H9 (cell line): ENCODE results near the gene NMS. TPM values are rescaled to one million over a fixed set of nuclear protein-coding genes. Genes with fewer than 3 reads are reported as not detected.

Experiments
- DNase-seq: peaks from one replicate; pipeline ENCODE4 v3.0.0-alpha.2; 2017
- H2AFZ ChIP-seq: one replicate; pipeline ENCODE4 v1.6.1; 2013; ENCODE audit warnings: mild to moderate bottlenecking, low read length, control low read depth, moderate library complexity
- H2AK5ac ChIP-seq: 2 replicates; pipeline ENCODE4 v1.6.1; 2013; ENCODE audit warnings: low read length, control low read depth, mixed read lengths; ENCODE audit not compliant: insufficient read length
- H2BK120ac ChIP-seq: one replicate; pipeline ENCODE4 v1.6.1; 2013; ENCODE audit warnings: low read depth, mild to moderate bottlenecking, low read length, control low read depth, inconsistent platforms; ENCODE audit not compliant: poor library complexity, severe bottlenecking
- H2BK12ac ChIP-seq: 2 replicates; pipeline ENCODE4 v1.6.1; 2013; ENCODE audit warnings: low read length, control low read depth, mixed read lengths, low read depth; ENCODE audit not compliant: insufficient read length
- H2BK15ac ChIP-seq: 2 replicates; pipeline ENCODE4 v1.6.1; 2013; ENCODE audit warnings: low read depth, low read length, control low read depth
- H2BK20ac ChIP-seq: one replicate; pipeline ENCODE4 v1.6.1; 2013; ENCODE audit warnings: low read depth, mild to moderate bottlenecking, low read length, control low read depth, inconsistent platforms; ENCODE audit not compliant: poor library complexity, severe bottlenecking
- H2BK5ac ChIP-seq: 2 replicates; pipeline ENCODE4 v1.6.1; 2013; ENCODE audit warnings: low read length, control low read depth, mixed read lengths; ENCODE audit not compliant: insufficient read length
- H3K14ac ChIP-seq: 2 replicates; pipeline ENCODE4 v1.6.1; 2013; ENCODE audit warnings: low read length, control low read depth; ENCODE audit not compliant: insufficient read depth
- H3K18ac ChIP-seq: 2 replicates; pipeline ENCODE4 v1.6.1; 2013; ENCODE audit warnings: low read depth, mild to moderate bottlenecking, mixed read lengths, low read length, control low read depth; ENCODE audit not compliant: insufficient read length
- H3K23ac ChIP-seq: 2 replicates; pipeline ENCODE4 v1.6.1; 2013; ENCODE audit warnings: low read length, control low read depth, mixed read lengths, low read depth; ENCODE audit not compliant: insufficient read length
- H3K23me2 ChIP-seq: 2 replicates; pipeline ENCODE4 v1.6.1; 2013; ENCODE audit warnings: low read depth, mild to moderate bottlenecking, mixed read lengths, low read length, control low read depth; ENCODE audit not compliant: insufficient read length, poor library complexity, severe bottlenecking
- H3K27ac ChIP-seq: 2 replicates; pipeline ENCODE4 v1.5.1; 2013; ENCODE audit warnings: low read length, control low read depth, mixed read lengths, low read depth; ENCODE audit not compliant: insufficient read length
- H3K27me3 ChIP-seq: 2 replicates; pipeline ENCODE4 v1.6.1; 2013; ENCODE audit warnings: low read length, control low read depth, inconsistent platforms; ENCODE audit not compliant: insufficient read depth
- H3K4ac ChIP-seq: 2 replicates; pipeline ENCODE4 v1.6.1; 2013; ENCODE audit warnings: low read depth, mild to moderate bottlenecking, control low read depth, inconsistent platforms, low read length, moderate library complexity
- H3K4me1 ChIP-seq: 2 replicates; pipeline ENCODE4 v1.6.1; 2013; ENCODE audit warnings: low read length, control low read depth, inconsistent platforms; ENCODE audit not compliant: insufficient read depth
- H3K4me2 ChIP-seq: 2 replicates; pipeline ENCODE4 v1.6.1; 2013; ENCODE audit warnings: low read length, control low read depth, mixed read lengths; ENCODE audit not compliant: insufficient read length, insufficient read depth
- H3K56ac ChIP-seq: 2 replicates; pipeline ENCODE4 v1.6.1; 2013; ENCODE audit warnings: low read depth, mild to moderate bottlenecking, mixed read lengths, low read length, control low read depth; ENCODE audit not compliant: insufficient read length
- H3K79me1 ChIP-seq: 2 replicates; pipeline ENCODE4 v1.6.1; 2013; ENCODE audit warnings: low read depth, mild to moderate bottlenecking, moderate library complexity, low read length, control low read depth, inconsistent platforms; ENCODE audit not compliant: insufficient read depth, poor library complexity, severe bottlenecking
- H3K79me2 ChIP-seq: 2 replicates; pipeline ENCODE4 v1.6.1; 2013; ENCODE audit warnings: low read length, control low read depth, inconsistent platforms; ENCODE audit not compliant: insufficient read depth
- H3K9ac ChIP-seq: 2 replicates; pipeline ENCODE4 v1.6.1; 2013; ENCODE audit warnings: low read length, control low read depth, mixed read lengths; ENCODE audit not compliant: insufficient read length; ENCODE audit errors: extremely low read depth
- H3K9me3 ChIP-seq: one replicate; pipeline ENCODE4 v1.6.1; 2013; ENCODE audit warnings: low read depth, low read length, inconsistent platforms; ENCODE audit not compliant: control insufficient read depth
- H3T11ph ChIP-seq: one replicate; pipeline ENCODE4 v1.6.1; 2013; ENCODE audit warnings: mild to moderate bottlenecking, low read length, control low read depth, inconsistent platforms
- H4K20me1 ChIP-seq: one replicate; pipeline ENCODE4 v1.6.1; 2013; ENCODE audit not compliant: control insufficient read depth, insufficient read length, insufficient read depth
- H4K5ac ChIP-seq: 2 replicates; pipeline ENCODE4 v1.6.1; 2013; ENCODE audit warnings: low read depth, mild to moderate bottlenecking, mixed read lengths, low read length, control low read depth; ENCODE audit not compliant: insufficient read length
- H4K8ac ChIP-seq: replicated peaks from 2 replicates; pipeline ENCODE4 v1.6.1; 2013; ENCODE audit warnings: low read length, control low read depth, mixed read lengths, low read depth; ENCODE audit not compliant: insufficient read length
- H4K91ac ChIP-seq: 2 replicates; pipeline ENCODE4 v1.6.1; 2013; ENCODE audit warnings: low read depth, mild to moderate bottlenecking, moderate library complexity, mixed read lengths, low read length, control low read depth; ENCODE audit not compliant: insufficient read length
- H3K27ac Mint-ChIP-seq, 3 experiments: 2 replicates in 2 of 3; 3 replicates in 1 of 3; pipeline ENCODE4 v1.8.0; 2020 to 2021; ENCODE audit warnings: mixed read lengths in 3 of 3, mild to moderate bottlenecking in 1 of 3, moderate library complexity in 1 of 3
- H3K27me3 Mint-ChIP-seq: 2 replicates; pipeline ENCODE4 v1.8.0; 2021; ENCODE audit warnings: low read depth, mild to moderate bottlenecking, moderate library complexity, mixed read lengths
- H3K36me3 Mint-ChIP-seq, 3 experiments: 2 replicates in 2 of 3; 3 replicates in 1 of 3; pipeline ENCODE4 v1.8.0; 2020 to 2021; ENCODE audit warnings: low read depth in 3 of 3, mixed read lengths in 3 of 3; ENCODE audit not compliant: insufficient read depth in 1 of 3
- H3K4me1 Mint-ChIP-seq, 2 experiments: 2 replicates each; pipeline ENCODE4 v1.8.0; 2020; ENCODE audit warnings: mixed read lengths in 2 of 2
- H3K4me3 Mint-ChIP-seq, 2 experiments: 2 replicates in 1 of 2; 3 replicates in 1 of 2; pipeline ENCODE4 v1.8.0; 2020 to 2021; ENCODE audit warnings: mild to moderate bottlenecking in 2 of 2, mixed read lengths in 2 of 2, moderate library complexity in 1 of 2
- H3K9me3 Mint-ChIP-seq, 2 experiments: 2 replicates in 1 of 2; 3 replicates in 1 of 2; pipeline ENCODE4 v1.8.0; 2020; ENCODE audit warnings: mild to moderate bottlenecking in 2 of 2, mixed read lengths in 2 of 2, moderate library complexity in 1 of 2
- CTCF ChIP-seq: fragments of 200-600 bp; sonication (generic); conservative IDR thresholded peaks from 3 replicates; pipeline ENCODE4 v1.8.0; 2021; ENCODE audit warnings: antibody characterized with exemption, mild to moderate bottlenecking
- WGBS: extraction: QIAGEN DNeasy Blood & Tissue Kit; methylation state at CpG from one replicate; pipeline ENCODE4 v1.1.7; 2013; ENCODE audit warnings: missing lambda C conversion rate, low lambda C conversion rate, mixed read lengths; ENCODE audit not compliant: insufficient read length; ENCODE audit errors: extremely low coverage; 5-methylcytosine and 5-hydroxymethylcytosine counted together
- total RNA-seq: library from RNA; stranded (reverse); gene quantifications from 2 replicates; pipeline ENCODE4 v1.2.1, GENCODE V29; 2021

The NMS gene
- total RNA-seq, 1 experiment from 2014 or later = not detected

GRCh38 chr2:100522430-100522829 lies 52.1 kb downstream of the NMS start:
- H2BK5ac ChIP-seq = no peak overlapping the region
- H2BK12ac ChIP-seq = no peak overlapping the region
- H4K20me1 ChIP-seq = no peaks in the 10 kb centered on the region
- no peak overlapping the region for H2AK5ac ChIP-seq
- no peaks in the 10 kb centered on the region for H3K23me2 ChIP-seq
- no peak overlapping the region for H4K8ac ChIP-seq
- H3K23ac ChIP-seq = no peak overlapping the region
- H3K79me1 ChIP-seq = no peaks in the 10 kb centered on the region
- no peak overlapping the region for H4K91ac ChIP-seq
- H3K9ac ChIP-seq = no peak overlapping the region
- H3T11ph ChIP-seq = no peak overlapping the region
- H3K4me1 ChIP-seq = no peaks in the 10 kb centered on the region
- WGBS = no CpG with 5 or more reads among the region's 1 CpG
- no peak overlapping the region for H3K4me2 ChIP-seq
- no peak for DNase-seq
- peaks cover 4% of the 10 kb centered on the region in 2 experiments; a peak in 3 of 4 replicates for H3K4me1 Mint-ChIP-seq
- no peak overlapping the region for H2BK15ac ChIP-seq
- no peak overlapping the region for H3K4me3 Mint-ChIP-seq
- peaks cover 4 to 11% of the 10 kb centered on the region in 2 experiments for H3K9me3 Mint-ChIP-seq
- H3K4ac ChIP-seq = no peak overlapping the region
- no peak overlapping the region for H3K18ac ChIP-seq
- H3K9me3 ChIP-seq = no peaks in the 10 kb centered on the region
- TF ChIP-seq CTCF = no peak
- H3K56ac ChIP-seq = no peak overlapping the region
- no peak overlapping the region for H4K5ac ChIP-seq
- H3K27ac ChIP-seq = no peak overlapping the region
- peaks cover 2 to 4% (median 3%) of the 10 kb centered on the region in 3 experiments; a peak in 4 of 7 replicates for H3K36me3 Mint-ChIP-seq
- no peak overlapping the region for H2BK120ac ChIP-seq
- no peaks in the 10 kb centered on the region for H3K79me2 ChIP-seq
- H3K27ac Mint-ChIP-seq = no peak overlapping the region; a peak in 1 of 7 replicates
- no peak overlapping the region for H3K14ac ChIP-seq
- H3K27me3 ChIP-seq = 0 out of 2 replicates have a peak, but pooled peaks cover 3% of the 10 kb centered on the region
- H2BK20ac ChIP-seq = no peak overlapping the region
- H3K27me3 Mint-ChIP-seq = no peaks in the 10 kb centered on the region
- no peak overlapping the region for H2AFZ ChIP-seq
